ENCODE data around the gene CHRM3.

Gene CHRM3

DNA sequence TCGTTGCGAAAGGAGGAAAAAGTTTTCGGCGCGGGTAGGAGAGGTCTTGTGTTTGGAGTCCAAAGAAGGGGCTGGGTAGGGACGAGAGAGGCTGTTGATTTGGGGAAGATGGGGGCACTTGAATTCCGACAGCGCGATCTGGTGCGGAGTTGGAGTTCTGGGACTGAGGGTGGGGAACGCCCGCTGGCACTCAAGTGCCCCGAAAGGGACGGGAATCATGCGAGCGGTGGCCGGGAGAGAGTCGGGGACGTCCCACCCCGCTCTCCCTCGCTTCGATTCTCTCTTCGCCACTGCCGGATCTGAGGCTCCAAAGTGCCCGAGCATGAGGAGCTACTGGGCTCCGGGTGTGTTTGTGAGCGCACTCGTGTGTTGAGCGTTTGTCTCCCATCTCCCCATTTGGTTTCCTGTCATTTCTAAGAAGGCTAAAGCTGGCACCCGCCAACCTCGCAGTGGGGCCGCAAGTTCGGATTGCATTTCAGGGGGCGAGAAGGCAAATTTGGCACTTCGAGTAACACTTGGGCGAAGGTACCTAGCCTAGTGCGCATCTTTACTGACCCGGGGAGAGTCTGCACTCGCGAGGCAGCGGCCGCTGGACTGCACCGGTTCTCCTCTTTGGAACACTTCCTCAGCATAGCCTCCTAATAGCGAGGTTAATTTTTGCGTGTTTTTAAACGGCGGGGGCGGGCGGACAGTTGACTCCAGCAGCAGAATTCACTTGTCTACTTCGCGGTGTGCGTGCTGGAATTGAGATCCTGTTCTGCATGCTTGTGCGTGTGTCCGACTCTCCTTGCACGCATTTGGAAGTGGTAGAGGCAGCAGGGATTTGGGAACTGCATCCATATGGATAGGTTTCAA, 1.2 kb downstream of the CHRM3 start:
- H3K27ac ChIP-seq: no peak overlapping the region

DNA sequence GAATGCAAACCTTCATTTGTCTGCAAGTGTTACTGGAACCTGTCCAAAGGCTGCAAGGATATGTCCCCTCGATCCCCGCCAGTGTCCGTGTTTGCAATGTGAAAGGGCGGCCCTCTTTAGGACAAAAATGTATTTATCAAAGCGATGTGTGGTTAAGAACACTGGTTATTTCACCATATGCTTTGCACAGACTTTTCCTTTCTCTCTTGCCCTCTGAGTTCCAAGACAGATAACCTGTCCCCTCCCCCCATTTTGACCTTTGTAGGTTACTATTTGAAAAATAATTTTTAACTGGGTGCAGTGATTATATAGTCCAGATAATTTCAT, 1.8 kb downstream of the CHRM3 start:
- H3K27ac ChIP-seq: no peak overlapping the region
- TF ChIP-seq, protein P1, sequence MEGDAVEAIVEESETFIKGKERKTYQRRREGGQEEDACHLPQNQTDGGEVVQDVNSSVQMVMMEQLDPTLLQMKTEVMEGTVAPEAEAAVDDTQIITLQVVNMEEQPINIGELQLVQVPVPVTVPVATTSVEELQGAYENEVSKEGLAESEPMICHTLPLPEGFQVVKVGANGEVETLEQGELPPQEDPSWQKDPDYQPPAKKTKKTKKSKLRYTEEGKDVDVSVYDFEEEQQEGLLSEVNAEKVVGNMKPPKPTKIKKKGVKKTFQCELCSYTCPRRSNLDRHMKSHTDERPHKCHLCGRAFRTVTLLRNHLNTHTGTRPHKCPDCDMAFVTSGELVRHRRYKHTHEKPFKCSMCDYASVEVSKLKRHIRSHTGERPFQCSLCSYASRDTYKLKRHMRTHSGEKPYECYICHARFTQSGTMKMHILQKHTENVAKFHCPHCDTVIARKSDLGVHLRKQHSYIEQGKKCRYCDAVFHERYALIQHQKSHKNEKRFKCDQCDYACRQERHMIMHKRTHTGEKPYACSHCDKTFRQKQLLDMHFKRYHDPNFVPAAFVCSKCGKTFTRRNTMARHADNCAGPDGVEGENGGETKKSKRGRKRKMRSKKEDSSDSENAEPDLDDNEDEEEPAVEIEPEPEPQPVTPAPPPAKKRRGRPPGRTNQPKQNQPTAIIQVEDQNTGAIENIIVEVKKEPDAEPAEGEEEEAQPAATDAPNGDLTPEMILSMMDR (conservative IDR thresholded peaks at IDR 0.05): no peak
- TF ChIP-seq ZFX (IDR thresholded peaks at IDR 0.05): no peak

More for the DNA sequence above, 1.2 kb downstream of the CHRM3 start:
- TF ChIP-seq, protein P1 (conservative IDR thresholded peaks at IDR 0.05): no peak
- no peak for TF ChIP-seq ZFX (IDR thresholded peaks at IDR 0.05)

DNA sequence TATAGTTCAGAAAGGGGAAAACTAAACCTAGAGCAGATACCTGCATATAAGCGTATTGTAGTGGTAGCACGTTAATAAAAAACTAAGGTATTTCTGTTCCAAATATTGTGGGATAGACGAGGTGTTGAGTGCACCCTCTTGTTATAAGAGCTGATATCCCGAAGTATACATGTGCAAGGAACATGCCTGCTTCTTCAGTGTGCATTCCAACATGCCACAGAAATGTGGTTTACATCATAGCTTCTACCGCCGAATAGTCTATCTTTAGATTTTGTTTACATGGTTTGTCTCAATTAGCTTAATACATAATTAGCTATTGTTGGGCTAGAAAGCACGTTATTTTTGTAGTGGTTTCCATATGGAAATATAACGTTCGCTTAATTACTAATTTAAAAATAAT, 2.2 kb downstream of the CHRM3 start:
- TF ChIP-seq, protein P1 (conservative IDR thresholded peaks at IDR 0.05): no peak
- TF ChIP-seq ZFX (IDR thresholded peaks at IDR 0.05): no peak

DNA sequence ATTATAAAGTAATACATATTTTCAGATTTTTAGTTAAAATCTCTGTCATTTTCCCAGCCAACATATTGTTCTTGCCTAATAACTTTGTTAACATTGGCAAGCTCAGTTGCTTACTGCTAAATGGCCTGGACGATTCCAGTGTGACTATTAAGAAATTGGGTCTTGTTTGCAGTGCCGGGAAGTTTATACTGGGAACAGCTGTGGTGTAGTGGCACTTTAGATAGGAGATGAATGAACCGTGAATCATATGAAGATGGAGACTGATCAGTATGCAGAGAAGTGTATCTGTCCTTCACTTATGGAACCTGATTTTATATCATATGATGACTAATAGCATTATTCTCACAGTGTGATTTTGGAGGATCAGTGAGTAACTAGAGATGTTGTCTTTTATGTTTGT, 3.3 kb downstream of the CHRM3 start:
- no peak for TF ChIP-seq ZFX (IDR thresholded peaks at IDR 0.05)
- TF ChIP-seq, protein P1 (conservative IDR thresholded peaks at IDR 0.05): no peak
- no peak overlapping the region for H3K27ac ChIP-seq

More for the DNA sequence above, 2.2 kb downstream of the CHRM3 start:
- H3K27ac ChIP-seq: no peak overlapping the region

DNA sequence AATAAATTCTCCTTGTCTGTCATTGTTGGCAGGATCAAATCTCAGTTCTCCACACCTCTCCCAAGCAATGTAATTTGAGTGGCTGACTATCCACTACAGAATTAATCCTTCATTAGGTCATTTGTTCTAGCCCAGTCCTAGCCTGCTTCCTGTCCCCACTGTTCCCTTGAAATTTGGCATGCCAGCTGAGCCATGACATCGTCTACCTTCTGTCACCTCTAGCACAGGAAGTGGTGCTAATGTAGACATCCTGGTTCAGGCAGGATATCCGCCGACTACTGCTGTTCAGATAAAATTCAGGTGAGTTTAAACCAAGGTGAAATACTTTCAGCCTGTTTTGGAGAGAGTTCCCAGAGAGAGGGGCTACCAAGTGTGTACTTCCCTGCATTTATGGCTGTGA, 5.9 kb downstream of the CHRM3 start:
- no peak for TF ChIP-seq ZFX (IDR thresholded peaks at IDR 0.05)
- H3K27ac ChIP-seq: no peak overlapping the region

DNA sequence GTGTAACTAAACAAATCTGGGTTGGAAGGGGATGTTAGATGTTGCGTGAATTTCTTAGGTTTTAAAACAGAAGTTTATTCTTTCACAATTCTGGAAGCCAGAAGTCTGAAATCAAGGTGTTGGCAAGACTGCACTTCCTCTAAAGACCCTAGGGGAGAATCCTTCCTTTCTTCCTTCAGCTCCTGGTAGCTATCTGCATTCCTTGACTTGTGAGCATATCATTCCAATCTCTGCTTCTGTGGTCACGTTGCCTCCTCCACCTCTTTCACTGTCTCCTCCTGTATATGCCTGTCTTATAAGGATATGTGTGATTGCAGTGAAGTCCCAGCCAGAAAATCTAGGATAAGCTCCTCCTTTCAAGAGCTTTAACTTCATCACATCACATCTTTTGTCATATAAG, 7.7 kb downstream of the CHRM3 start:
- no peak for TF ChIP-seq ZFX (IDR thresholded peaks at IDR 0.05)
- TF ChIP-seq, protein P1 (conservative IDR thresholded peaks at IDR 0.05): no peak
- H3K27ac ChIP-seq: no peak overlapping the region

DNA sequence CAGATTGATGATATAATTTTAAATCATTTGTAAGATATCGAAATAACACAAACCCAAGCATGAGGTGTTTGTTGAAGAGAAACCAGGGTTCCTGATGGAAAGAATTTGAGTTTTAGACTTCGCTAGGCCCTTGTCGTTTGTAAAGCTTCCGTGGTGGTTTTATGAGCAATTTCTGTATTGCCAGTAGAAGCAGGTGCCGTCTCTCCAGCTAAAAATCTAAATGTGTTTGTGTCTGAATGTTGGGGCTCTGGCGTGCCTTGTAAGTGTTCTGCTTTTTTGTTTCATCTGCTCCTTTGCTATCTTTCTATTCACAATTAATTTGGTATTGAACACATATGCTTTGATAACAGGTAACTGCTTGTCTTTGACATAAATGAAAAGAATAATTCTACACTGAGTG, 27.5 kb downstream of the CHRM3 start:
- TF ChIP-seq, protein P1 (conservative IDR thresholded peaks at IDR 0.05): no peak
- no peak for TF ChIP-seq ZFX (IDR thresholded peaks at IDR 0.05)
- H3K27ac ChIP-seq: no peak overlapping the region

DNA sequence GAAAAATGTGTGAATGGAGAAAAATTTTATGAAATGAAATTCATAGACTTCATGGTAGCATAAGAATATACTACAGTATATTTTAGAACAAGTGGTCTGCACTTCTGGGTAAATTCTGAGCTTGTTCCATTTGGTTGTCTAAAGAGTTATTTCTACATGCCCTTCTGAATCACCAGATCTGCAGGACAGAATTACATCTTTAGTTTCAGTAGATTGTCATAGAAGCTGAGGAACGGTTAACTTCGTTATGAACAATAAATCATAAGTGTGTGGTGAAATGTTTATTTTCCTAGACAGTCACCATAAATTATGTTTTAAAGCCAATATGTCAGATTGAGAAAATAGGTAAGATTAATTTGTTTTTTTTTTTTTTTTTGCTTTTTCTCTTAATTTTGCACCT, 30.9 kb downstream of the CHRM3 start:
- TF ChIP-seq, protein P1 (conservative IDR thresholded peaks at IDR 0.05): no peak
- no peak for TF ChIP-seq ZFX (IDR thresholded peaks at IDR 0.05)
- H3K27ac ChIP-seq: no peak overlapping the region

Data from C4-2B (cell line).